Bronchial epithelial cell (primary cell): ENCODE data around the gene SLC1A2. TPM values are rescaled to one million over a fixed set of nuclear protein-coding genes. Genes with fewer than 3 reads are reported as not detected.
A peak's percentile ranks its signal among the peaks of the same experiment; 100 is the strongest.

Source experiments
- DNase-seq: peaks from one replicate; pipeline ENCODE4 v3.0.0-alpha.2; 2010; ENCODE audit warnings: low read depth
- FAIRE-seq: peaks from 2 replicates; lab custom pipeline; 2011; peaks lifted over from hg19 to GRCh38; lab: Jason Lieb, UNC
- H3K27me3 ChIP-seq: 2 replicates; pipeline ENCODE4 v1.5.1; 2011; ENCODE audit warnings: low read length; ENCODE audit not compliant: control insufficient read depth, insufficient read depth
- H3K36me3 ChIP-seq: 2 replicates; pipeline ENCODE4 v1.5.1; 2011; ENCODE audit warnings: low read length; ENCODE audit not compliant: control insufficient read depth, insufficient read depth
- H3K4me3 ChIP-seq: 2 replicates; pipeline ENCODE4 v1.5.1; 2011; ENCODE audit warnings: mild to moderate bottlenecking, low read depth, low read length, control low read depth
- CTCF ChIP-seq: IDR thresholded peaks from 2 replicates; pipeline ENCODE4 v1.5.1; 2011; ENCODE audit warnings: mild to moderate bottlenecking, moderate library complexity, low read length, control low read depth, inconsistent platforms; ENCODE audit not compliant: insufficient read depth, severe bottlenecking
- total RNA-seq: library from RNA; depleted of rRNA; stranded (reverse); fragments of >200 nt; gene quantifications from 2 replicates; pipeline ENCODE4 v1.2.1, GENCODE V29; 2014

Gene SLC1A2
- total RNA-seq, 1 donor from 2014 or later: under 0.01 TPM

DNA sequence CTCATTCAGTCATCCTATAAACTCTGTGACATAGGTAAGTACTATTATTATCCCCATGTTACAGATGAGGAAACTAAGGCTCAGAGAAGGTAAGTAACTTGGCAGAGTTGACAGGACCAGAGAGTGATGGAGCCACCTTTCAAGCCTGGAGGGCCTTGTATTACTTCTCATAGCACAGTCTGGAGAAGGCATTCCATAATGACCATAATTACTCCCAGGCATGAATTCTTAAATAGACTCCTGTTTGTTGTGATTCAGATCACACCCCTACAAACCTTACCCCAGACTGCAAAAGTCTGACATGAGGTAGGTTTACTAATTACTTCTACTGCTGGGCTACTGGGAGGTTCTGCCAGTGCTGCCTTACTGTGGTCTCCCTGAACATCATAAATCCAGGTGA lies 203.4 kb downstream of the SLC1A2 start:
- TF ChIP-seq CTCF: no peak

GRCh38 chr11:35214792-35215193 lies 204.6 kb downstream of the SLC1A2 start:
- Histone ChIP-seq H3K36me3 (peaks cover 20% of the 10 kb centered on the region), H3K27me3 (no peaks in the 10 kb centered on the region), H3K4me3 (no peak overlapping the region)
- peak; percentile 94 for DNase-seq
- TF ChIP-seq CTCF: no peak
- FAIRE-seq: no peak

More for the DNA sequence above, 203.4 kb downstream of the SLC1A2 start:
- no peak for DNase-seq
- H3K4me3 ChIP-seq: no peak overlapping the region
- no peak for FAIRE-seq
- H3K36me3 ChIP-seq: peaks cover 25% of the 10 kb centered on the region
- no peaks in the 10 kb centered on the region for H3K27me3 ChIP-seq

DNA sequence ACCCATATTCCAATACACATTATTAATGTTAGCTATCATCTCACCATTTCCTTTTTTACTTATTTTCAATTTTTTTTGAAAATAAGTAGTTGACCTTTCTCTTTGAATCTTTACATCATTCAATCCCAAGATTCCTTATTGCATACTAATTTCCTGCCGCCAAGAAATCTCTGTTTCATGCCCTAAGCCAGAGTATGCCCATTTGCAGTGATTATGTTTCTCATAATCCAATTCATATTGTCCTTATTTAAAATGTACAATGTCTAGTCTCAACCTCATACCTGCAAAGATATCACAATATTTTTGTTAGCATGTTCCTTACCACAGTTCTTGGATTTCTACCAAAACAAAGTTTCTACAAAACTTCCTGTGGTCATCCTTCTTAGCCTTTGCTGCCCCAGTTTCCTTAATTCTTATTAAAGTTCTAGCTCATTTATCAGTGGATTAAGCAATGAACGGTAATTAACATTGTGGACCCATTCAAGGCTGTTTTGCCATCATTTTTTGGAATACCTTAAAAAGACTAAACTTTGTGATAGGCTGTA lies 205.1 kb downstream of the SLC1A2 start:
- Histone ChIP-seq H3K27me3 (no peaks in the 10 kb centered on the region), H3K4me3 (no peak overlapping the region), H3K36me3 (peaks cover 18% of the 10 kb centered on the region)
- TF ChIP-seq CTCF: no peak
- no peak for FAIRE-seq
- no peak for DNase-seq

DNA sequence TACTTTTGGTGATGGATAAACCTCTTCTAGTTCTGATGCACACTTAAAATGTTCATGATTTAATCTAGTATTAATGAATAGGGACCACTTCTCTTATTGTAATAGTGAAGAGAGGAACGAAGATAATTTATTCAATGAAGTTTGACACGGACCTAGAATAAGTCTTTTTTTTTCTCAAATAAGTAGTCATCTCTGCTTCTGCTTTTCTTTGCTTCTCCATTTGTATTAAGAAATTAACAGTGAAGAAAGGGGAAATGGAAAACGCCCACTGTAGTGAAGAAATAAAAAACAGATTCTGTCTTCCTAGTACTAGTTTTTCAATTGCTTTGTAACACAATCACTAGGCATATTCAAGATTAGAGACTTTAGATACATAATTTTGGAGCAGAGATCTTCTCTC lies 207.4 kb downstream of the SLC1A2 start:
- peaks cover 18% of the 10 kb centered on the region for H3K36me3 ChIP-seq
- no peak for FAIRE-seq
- TF ChIP-seq CTCF: no peak

DNA sequence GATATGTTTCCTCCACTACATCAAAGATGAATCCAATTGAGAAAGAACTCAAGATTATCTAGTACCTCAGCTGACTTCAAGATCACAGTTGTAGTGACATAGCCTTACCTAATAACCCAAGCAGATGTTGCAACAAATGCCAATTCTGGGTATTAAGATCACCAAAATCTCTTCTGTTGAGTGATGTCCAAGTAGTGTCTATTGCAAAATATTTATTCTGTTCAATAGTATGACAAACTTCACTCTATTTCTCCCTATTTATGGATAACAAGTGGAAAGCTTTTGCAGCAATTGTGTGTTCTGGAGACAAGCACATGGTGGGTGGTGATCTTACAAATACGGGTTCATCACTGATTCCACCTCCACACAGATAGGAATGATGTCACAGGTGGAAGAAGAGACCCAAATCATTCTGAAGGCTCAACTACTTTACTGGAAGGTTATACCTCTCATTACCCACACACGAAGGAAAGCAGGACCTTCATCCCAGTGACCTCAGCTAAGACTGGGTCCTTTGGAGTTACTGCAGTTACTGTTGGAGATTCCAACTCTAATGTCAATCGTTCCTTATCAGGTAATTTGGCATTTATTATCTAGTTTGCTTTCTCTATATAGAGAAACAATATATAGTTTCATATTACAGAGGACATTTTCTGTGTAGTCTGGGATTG lies 208.3 kb downstream of the SLC1A2 start:
- Histone ChIP-seq H3K27me3 (no peaks in the 10 kb centered on the region), H3K36me3 (peaks cover 16% of the 10 kb centered on the region), H3K4me3 (no peak overlapping the region)
- FAIRE-seq (no peak), DNase-seq (no peak)
- TF ChIP-seq CTCF: no peak

More for the DNA sequence above, 207.4 kb downstream of the SLC1A2 start:
- Histone ChIP-seq H3K27me3 (no peaks in the 10 kb centered on the region), H3K4me3 (no peak overlapping the region)
- no peak for DNase-seq
